Breast epithelium (tissue), 4 donors: ENCODE data around the gene KRT33A. TPM values are rescaled to one million over a fixed set of nuclear protein-coding genes. Genes with fewer than 3 reads are reported as not detected.

Source experiments
- DNase-seq, 2 donors: peaks; one replicate each; pipeline ENCODE4 v3.0.0-alpha.2; 2019; ENCODE audit warnings: low spot score in 2 of 2
- H3K27ac ChIP-seq, 2 donors: fragments of 200-600 bp; sonication (generic) in 1 of 2; one replicate each; pipeline ENCODE4 v1.5.1; 2016 to 2019; ENCODE audit warnings: mild to moderate bottlenecking in 1 of 2
- H3K27me3 ChIP-seq, 2 donors: fragments of 200-600 bp; sonication (generic) in 1 of 2; one replicate each; pipeline versions ENCODE4 v1.5.1 to v1.6.0; 2017 to 2019; ENCODE audit warnings: control low read depth in 1 of 2, mild to moderate bottlenecking in 1 of 2
- H3K36me3 ChIP-seq: fragments of 200-600 bp; one replicate; pipeline ENCODE4 v1.5.1; 2019
- H3K4me1 ChIP-seq, 2 donors: fragments of 200-600 bp; sonication (generic); one replicate each; pipeline ENCODE4 v1.5.1; 2016 to 2019; ENCODE audit warnings: control low read depth in 1 of 2
- H3K4me3 ChIP-seq, 3 donors: fragments of 200-600 bp; sonication (generic); 1 replicate in 2 of 3; 2 replicates in 1 of 3; pipeline ENCODE4 v1.5.1; 2016 to 2019; ENCODE audit warnings: mild to moderate bottlenecking in 3 of 3, moderate library complexity in 2 of 3
- H3K9me3 ChIP-seq, 2 donors: fragments of 200-600 bp; sonication (generic) in 1 of 2; one replicate each; pipeline ENCODE4 v1.5.1; 2016 to 2019; ENCODE audit warnings: control low read depth in 1 of 2
- POLR2A ChIP-seq: fragments of 450-650 bp; IDR thresholded peaks from one replicate; pipeline ENCODE4 v1.6.1; 2016; ENCODE audit warnings: antibody characterized with exemption, mild to moderate bottlenecking, moderate library complexity
- POLR2AphosphoS5 ChIP-seq, 3 donors: sonication (generic); formaldehyde crosslinking; IDR thresholded peaks; one replicate each; pipeline ENCODE4 v1.6.1; 2017; ENCODE audit warnings: antibody characterized with exemption in 3 of 3
- intact Hi-C: fragments of 100-400 bp; cut with DNase I; formaldehyde crosslinking; loops from one replicate; pipeline ENCODE4 v1.15.1; 2023; ENCODE audit warnings: low total_unique reads
- total RNA-seq, 3 donors: library from RNA; depleted of rRNA; stranded (reverse); fragments of >200 nt; gene quantifications; one replicate each; pipeline ENCODE4 v1.1.0, GENCODE V29; 2016
- TF ChIP-seq, protein P1 (sequence below), 3 donors: fragments of 450-650 bp; IDR thresholded peaks; one replicate each; pipeline ENCODE4 v1.5.1; 2016 to 2017; ENCODE audit warnings: antibody characterized with exemption in 3 of 3, mild to moderate bottlenecking in 3 of 3, moderate library complexity in 3 of 3

KRT33A gene
- total RNA-seq, 3 donors from 2014 or later, result not detected

- intact Hi-C loops, result no loop called here
- DNase-seq, result no peak
Observed at GRCh38 chr17:41393826-41394225, 43.2 kb upstream of the KRT33A start.

DNA sequence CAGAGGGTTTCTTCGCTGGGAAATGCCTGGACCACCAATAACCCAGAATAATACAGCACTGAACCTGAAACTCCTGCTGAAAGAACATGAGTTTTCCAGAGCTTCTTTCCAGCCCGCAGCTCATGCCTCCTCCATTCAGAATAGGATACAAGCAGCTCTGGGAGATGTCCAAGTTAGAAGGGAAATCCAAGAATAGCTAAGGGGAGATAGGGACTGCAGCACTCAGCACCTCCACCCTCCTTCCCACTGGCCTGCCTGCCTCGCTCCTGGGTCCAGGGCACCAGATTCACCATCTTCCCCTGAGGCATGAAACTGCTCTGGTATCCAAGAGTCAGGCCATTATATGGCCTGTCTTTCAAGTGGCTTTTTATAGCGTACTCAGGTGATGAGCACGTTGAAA, 42.7 kb upstream of the KRT33A start:
- H3K4me1 ChIP-seq, result no peaks in the 10 kb centered on the region
- DNase-seq, result no peak
- no peak overlapping the region for H3K27ac ChIP-seq
- H3K36me3 ChIP-seq, result no peaks in the 10 kb centered on the region
- no peak for TF ChIP-seq POLR2AphosphoS5 (IDR thresholded peaks at IDR 0.05)
- TF ChIP-seq POLR2A, result no peak
- TF ChIP-seq, protein P1, sequence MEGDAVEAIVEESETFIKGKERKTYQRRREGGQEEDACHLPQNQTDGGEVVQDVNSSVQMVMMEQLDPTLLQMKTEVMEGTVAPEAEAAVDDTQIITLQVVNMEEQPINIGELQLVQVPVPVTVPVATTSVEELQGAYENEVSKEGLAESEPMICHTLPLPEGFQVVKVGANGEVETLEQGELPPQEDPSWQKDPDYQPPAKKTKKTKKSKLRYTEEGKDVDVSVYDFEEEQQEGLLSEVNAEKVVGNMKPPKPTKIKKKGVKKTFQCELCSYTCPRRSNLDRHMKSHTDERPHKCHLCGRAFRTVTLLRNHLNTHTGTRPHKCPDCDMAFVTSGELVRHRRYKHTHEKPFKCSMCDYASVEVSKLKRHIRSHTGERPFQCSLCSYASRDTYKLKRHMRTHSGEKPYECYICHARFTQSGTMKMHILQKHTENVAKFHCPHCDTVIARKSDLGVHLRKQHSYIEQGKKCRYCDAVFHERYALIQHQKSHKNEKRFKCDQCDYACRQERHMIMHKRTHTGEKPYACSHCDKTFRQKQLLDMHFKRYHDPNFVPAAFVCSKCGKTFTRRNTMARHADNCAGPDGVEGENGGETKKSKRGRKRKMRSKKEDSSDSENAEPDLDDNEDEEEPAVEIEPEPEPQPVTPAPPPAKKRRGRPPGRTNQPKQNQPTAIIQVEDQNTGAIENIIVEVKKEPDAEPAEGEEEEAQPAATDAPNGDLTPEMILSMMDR (IDR thresholded peaks at IDR 0.05), result no peak
- no peaks in the 10 kb centered on the region for H3K9me3 ChIP-seq
- intact Hi-C loops, result no loop called here
- no peaks in the 10 kb centered on the region for H3K27me3 ChIP-seq
- H3K4me3 ChIP-seq, result no peak overlapping the region

More at GRCh38 chr17:41393826-41394225, 43.2 kb upstream of the KRT33A start:
- Histone ChIP-seq H3K27me3 (no peaks in the 10 kb centered on the region), H3K27ac (no peak overlapping the region), H3K4me3 (no peak overlapping the region), H3K4me1 (no peaks in the 10 kb centered on the region), H3K36me3 (no peaks in the 10 kb centered on the region), H3K9me3 (no peaks in the 10 kb centered on the region)
- no peak for TF ChIP-seq POLR2AphosphoS5 (IDR thresholded peaks at IDR 0.05)
- TF ChIP-seq POLR2A, result no peak
- TF ChIP-seq, protein P1 (IDR thresholded peaks at IDR 0.05), result no peak

DNA sequence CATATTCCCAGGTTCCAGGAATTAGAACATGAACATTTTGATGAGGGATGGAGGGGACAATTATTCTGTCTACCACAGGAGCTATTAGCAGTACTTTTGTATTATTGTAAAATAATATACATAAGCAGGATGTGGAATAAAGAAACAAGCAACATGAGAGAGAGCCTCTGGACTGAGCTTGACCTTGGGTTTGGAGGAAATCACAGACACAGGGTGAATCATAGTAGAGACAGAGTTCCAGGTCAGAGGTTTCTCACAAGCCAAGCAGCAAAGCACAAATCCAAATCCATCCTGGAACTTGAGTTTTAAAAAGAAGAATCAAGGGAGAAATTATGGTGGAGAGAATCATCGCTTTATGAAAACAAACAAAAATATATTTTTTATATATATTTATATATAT, 41.6 kb upstream of the KRT33A start:
- TF ChIP-seq, protein P1 (IDR thresholded peaks at IDR 0.05), result no peak
- TF ChIP-seq POLR2AphosphoS5 (IDR thresholded peaks at IDR 0.05) (no peak), POLR2A (no peak)
- no peak overlapping the region for H3K27ac ChIP-seq
- intact Hi-C loops, result no loop called here
- H3K27me3 ChIP-seq, result no peaks in the 10 kb centered on the region
- DNase-seq, result no peak
- no peaks in the 10 kb centered on the region for H3K4me1 ChIP-seq
- no peaks in the 10 kb centered on the region for H3K9me3 ChIP-seq
- H3K4me3 ChIP-seq, result no peak overlapping the region
- no peaks in the 10 kb centered on the region for H3K36me3 ChIP-seq

DNA sequence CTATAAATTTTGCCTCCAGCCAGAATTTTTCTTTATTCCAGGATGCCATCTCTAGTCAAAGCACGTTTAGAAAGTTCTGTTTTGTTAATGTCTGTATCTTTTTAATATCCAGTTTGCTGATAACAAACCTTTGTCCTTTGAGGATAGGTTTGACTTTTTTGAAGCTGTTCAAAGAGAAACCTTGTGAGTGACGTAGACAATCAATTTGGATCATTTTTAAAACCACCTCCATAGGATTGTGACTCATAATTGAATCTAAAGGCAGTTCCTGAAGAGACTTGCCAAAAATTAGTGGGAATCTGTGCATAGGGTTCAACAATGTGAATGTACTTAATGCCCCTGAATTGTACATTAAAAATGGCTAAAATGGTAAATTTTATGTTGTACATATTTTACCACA, 40.9 kb upstream of the KRT33A start:
- Histone ChIP-seq H3K36me3 (no peaks in the 10 kb centered on the region), H3K27ac (no peak overlapping the region), H3K4me3 (no peak overlapping the region), H3K4me1 (no peaks in the 10 kb centered on the region), H3K27me3 (no peaks in the 10 kb centered on the region), H3K9me3 (no peaks in the 10 kb centered on the region)
- intact Hi-C loops, result no loop called here
- DNase-seq, result no peak
- TF ChIP-seq POLR2A (no peak), POLR2AphosphoS5 (IDR thresholded peaks at IDR 0.05) (no peak)
- TF ChIP-seq, protein P1 (IDR thresholded peaks at IDR 0.05), result no peak

DNA sequence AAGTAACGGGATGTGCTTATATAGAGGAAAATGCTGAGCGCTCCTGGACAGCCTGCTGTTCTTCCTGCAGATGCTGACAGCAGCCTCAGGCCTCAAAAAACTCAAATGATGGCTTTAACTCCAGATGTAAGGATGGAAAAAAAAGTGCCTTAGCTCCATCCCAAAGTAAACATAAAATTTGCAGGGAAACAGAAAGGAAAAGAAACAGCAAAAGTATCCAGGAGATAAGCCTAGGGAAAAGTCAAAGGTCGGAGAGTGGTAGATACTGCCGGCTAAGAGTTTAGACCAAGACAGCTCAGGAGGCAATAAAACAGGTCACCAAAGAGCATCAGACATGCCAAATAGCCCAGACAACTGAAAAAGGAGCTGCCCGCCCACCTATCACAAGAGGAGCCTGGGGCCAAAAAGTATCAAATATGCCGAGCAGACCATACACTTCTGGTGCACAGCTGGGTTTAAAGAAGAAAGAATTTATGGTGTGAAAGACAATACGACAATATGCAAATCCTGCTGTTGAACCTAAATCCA, 39.8 kb upstream of the KRT33A start:
- H3K27ac ChIP-seq, result no peak overlapping the region
- no peaks in the 10 kb centered on the region for H3K36me3 ChIP-seq
- no peaks in the 10 kb centered on the region for H3K9me3 ChIP-seq
- H3K27me3 ChIP-seq, result no peaks in the 10 kb centered on the region
- no peak for TF ChIP-seq POLR2AphosphoS5 (IDR thresholded peaks at IDR 0.05)
- TF ChIP-seq POLR2A, result no peak
- TF ChIP-seq, protein P1 (IDR thresholded peaks at IDR 0.05), result no peak
- H3K4me1 ChIP-seq, result no peaks in the 10 kb centered on the region
- no peak for DNase-seq
- H3K4me3 ChIP-seq, result no peak overlapping the region
- intact Hi-C loops, result no loop called here
